GM10248 (cell line): ENCODE data around the gene CLDN18.
A peak's percentile ranks its signal among the peaks of the same experiment; 100 is the strongest.

ENCODE experiments used
- CTCF ChIA-PET: fragments of 300-600 bp; sonication (Branson Sonifier 250); formaldehyde crosslinking; extraction: SDS; loops from one replicate; lab custom pipeline; 2021; ENCODE audit warnings: antibody characterized with exemption; lab: Yijun Ruan, JAX
- POLR2A ChIA-PET: fragments of 350-650 bp; sonication (Branson Sonifier 250); formaldehyde crosslinking; extraction: SDS; loops from one replicate; lab custom pipeline; 2020; ENCODE audit warnings: antibody characterized with exemption; lab: Yijun Ruan, JAX
- DNase-seq: peaks from one replicate; pipeline ENCODE4 v3.0.0; 2012; ENCODE audit errors: extremely low spot score
- CTCF ChIP-seq: IDR thresholded peaks from 2 replicates; pipeline ENCODE4 v1.5.1; 2012; ENCODE audit warnings: mild to moderate bottlenecking, low read depth; ENCODE audit errors: extremely low read depth, missing control alignments, control extremely low read depth

The CLDN18 gene

GRCh38 chr3:138051947-138052802, 42.2 kb downstream of the CLDN18 start:
- peak; percentile 42 for DNase-seq
- peak; percentile 88 for TF ChIP-seq CTCF
- CTCF ChIA-PET: interaction anchor here (0.7 to 3.2 kb wide), 40 partner anchors 9 to 1977 kb away, joined by 3 to 29 read pairs (median 5); no protein-coding TSS in a partner anchor
- POLR2A ChIA-PET: no interaction called here

- no peak for DNase-seq
- POLR2A ChIA-PET: no interaction called here
- TF ChIP-seq CTCF: no peak
- CTCF ChIA-PET: interaction anchor here (0.8 to 3.2 kb wide), 6 partner anchors 9 to 1022 kb away, joined by 3 to 29 read pairs (median 6); no protein-coding TSS in a partner anchor
Observed at GRCh38 chr3:138054057-138054456, 44.1 kb downstream of the CLDN18 start.

- no peak for TF ChIP-seq CTCF
- CTCF ChIA-PET: interaction anchor here (0.9 to 1.6 kb wide), 3 partner anchors 10 to 13 kb away, joined by 3 to 7 read pairs (median 6); no protein-coding TSS in a partner anchor
- no peak for DNase-seq
- POLR2A ChIA-PET: no interaction called here
Observed at GRCh38 chr3:138057384-138057783, 47.4 kb downstream of the CLDN18 start.

GRCh38 chr3:138059261-138059660, 49.3 kb downstream of the CLDN18 start:
- ChIA-PET CTCF (interaction anchor here (1.0 to 2.3 kb wide), 4 partner anchors 9 to 12 kb away, joined by 3 to 5 read pairs (median 3); no protein-coding TSS in a partner anchor), POLR2A (no interaction called here)

GRCh38 chr3:138060792-138061191, 50.8 kb downstream of the CLDN18 start:
- no peak for DNase-seq
- TF ChIP-seq CTCF: no peak
- ChIA-PET POLR2A (no interaction called here), CTCF (interaction anchor here (1.0 to 2.3 kb wide), 7 partner anchors 8 to 89 kb away, joined by 3 to 12 read pairs (median 3); no protein-coding TSS in a partner anchor)

More at GRCh38 chr3:138059261-138059660, 49.3 kb downstream of the CLDN18 start:
- DNase-seq: no peak
- no peak for TF ChIP-seq CTCF

GRCh38 chr3:138062037-138062436, 52.1 kb downstream of the CLDN18 start:
- no peak for DNase-seq
- POLR2A ChIA-PET: no interaction called here
- CTCF ChIA-PET: interaction anchor here (1.1 to 1.6 kb wide), 4 partner anchors 8 to 51 kb away, joined by 3 to 12 read pairs (median 3); no protein-coding TSS in a partner anchor
- TF ChIP-seq CTCF: no peak
